Activated CD4-positive, alpha-beta T cell treated with anti-CD3 and anti-CD28 coated beads, Interleukin-2, Interleukin-6, amounts not matched to agents 100 ng/mL and 50 ng/mL, durations not matched to agents 16 hours and 8 hours (primary cell): ENCODE data around the gene CCL20.

Source experiments
- DNase-seq: peaks from one replicate; pipeline ENCODE4 v3.0.0-alpha.2; 2020

CCL20 gene

DNA sequence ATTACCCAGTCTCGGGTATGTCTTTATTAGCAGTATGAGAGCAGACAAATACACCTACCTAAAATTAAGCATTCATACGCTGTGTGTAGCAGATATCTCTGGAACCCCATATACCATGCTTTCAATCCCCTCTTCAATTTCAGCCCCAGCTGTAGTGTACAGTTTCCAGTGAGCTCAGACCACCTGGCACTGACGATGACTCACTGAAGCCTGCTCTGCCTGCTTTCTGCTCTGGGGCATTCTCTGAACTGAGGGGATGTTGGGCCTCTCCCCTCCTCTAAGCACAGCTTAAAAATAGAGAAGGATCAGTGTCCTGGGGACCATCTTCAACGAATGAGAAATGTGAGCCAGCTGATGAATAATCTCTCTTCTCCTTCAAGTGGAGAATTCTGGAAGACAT is 8.7 kb upstream of the CCL20 start:
- DNase-seq: no peak

DNA sequence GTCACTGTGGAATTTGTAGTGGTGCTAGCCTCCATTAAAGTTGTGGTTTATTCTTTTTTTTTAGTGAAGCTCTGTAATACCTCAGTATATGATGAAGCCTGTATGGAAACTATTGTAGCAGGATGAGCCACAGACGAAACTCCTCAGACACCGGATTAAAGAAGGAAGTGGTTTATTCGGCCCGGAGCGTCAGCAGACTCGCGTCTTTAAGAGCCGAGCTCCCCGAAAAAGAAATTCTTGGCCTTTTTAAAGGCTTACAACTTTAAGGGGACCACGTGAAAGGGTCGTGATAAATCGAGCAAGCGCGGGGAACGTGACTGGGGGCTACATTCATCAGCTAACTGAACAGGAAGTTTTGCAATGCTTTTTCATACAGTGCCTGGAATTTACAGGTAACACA is 8.1 kb upstream of the CCL20 start:
- peak; percentile 54 for DNase-seq

DNA sequence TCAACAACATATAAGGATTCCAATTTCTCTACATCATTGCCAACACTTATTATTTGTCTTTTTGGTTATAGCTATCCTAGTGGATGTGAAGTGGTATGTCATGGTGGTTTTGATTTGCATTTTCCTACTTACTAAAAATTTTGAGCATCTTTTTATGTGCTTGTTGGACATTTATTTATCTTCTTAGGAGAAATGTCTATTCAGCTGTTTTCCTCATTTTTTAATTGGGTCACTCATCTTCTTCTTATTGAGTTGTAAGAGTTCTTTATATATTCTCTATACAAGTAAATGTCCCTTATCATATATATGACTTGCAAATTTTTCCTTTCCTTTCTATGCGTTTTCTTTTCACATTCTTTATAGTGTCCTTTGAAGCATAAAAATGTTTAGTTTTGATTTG is 4.7 kb upstream of the CCL20 start:
- DNase-seq: no peak

DNA sequence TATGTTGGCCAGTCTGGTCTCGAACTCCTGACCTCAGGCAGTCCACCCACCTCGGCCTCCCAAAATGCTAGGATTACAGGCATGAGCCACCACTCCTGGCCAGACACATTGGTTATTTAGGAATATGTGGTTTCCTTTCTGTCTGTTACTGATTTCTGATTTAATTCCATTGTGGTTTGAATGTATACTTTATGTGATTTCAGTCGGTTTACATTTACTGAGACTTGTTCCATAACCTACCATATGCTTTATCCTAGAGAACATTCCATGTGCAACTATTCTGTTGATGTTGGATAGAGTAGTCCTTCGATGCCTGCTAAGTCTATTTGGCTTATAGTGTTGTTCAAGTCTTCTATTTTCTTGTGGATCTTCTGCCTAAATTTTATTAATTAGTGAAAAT is 1.6 kb upstream of the CCL20 start:
- no peak for DNase-seq

DNA sequence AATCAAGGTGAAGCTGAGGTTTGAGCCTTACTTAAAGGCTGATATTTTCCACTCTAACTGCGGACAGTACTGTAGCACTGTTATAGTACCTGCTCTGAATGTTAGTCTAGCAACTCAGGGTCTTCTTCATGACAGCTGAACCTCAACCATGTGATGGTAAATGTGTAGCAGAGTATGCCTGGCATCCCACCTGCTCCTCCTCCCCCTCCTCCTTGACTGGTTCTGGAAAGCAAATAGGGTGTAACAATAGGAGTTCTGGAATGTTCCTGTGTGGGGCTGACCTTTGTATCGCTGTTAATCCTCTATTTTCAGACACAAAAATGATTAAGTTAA is 447 bp upstream of the CCL20 start:
- DNase-seq: no peak

DNA sequence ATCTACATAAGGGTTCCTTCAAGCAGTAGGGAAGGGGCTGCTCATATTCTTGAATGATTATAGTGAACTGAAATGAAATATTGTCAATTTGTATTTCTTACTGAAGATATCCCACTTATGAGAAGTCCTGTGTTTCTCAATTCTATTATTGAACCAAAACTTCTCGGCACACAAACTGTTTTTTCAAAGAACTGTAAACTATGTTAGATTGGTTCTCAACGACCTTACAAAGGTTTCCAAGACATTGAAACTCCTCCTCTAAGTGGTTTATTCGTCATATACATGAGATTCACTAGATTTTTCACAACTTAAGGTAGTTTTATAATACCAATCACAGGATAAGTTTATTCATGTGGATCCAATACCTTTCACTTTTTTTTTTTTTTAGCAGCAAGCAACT is 1.4 kb downstream of the CCL20 start:
- DNase-seq: no peak

DNA sequence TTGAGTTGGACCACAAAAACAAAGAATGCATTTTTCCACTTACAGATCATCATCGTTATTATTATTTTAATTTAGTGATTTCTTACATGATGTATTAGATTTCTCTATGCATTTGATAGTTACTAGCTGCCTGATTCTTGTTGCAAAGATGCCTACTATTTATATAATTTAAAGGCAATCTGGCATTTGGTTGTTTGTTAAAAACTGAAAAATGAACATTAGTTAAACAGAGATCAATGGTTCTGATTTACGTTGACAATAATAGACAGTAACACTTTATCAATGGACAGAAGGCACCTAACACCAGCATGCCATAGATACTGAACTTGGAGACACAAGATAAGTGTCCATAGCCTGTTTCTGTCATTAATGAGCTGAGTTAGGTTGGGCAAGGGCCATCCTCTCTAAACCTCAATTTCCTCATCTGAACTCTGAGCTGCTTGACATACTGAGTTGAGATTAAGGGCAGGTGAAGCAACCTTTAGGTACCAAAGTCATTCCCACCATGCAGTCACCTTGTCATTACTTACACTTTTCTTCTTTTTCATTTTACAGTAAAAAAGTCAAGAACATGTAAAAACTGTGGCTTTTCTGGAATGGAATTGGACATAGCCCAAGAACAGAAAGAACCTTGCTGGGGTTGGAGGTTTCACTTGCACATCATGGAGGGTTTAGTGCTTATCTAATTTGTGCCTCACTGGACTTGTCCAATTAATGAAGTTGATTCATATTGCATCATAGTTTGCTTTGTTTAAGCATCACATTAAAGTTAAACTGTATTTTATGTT is 3.1 kb downstream of the CCL20 start:
- no peak for DNase-seq

DNA sequence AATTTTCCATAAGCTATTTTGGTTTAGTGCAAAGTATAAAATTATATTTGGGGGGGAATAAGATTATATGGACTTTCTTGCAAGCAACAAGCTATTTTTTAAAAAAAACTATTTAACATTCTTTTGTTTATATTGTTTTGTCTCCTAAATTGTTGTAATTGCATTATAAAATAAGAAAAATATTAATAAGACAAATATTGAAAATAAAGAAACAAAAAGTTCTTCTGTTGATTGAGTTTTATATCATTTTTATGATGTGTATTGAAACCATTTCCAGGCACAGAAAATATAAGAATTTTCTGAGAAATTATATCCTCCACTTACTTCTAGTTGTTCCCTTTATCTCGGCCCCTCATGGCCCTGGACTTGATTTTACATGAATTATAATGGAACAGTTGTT is 3.7 kb downstream of the CCL20 start:
- no peak for DNase-seq

DNA sequence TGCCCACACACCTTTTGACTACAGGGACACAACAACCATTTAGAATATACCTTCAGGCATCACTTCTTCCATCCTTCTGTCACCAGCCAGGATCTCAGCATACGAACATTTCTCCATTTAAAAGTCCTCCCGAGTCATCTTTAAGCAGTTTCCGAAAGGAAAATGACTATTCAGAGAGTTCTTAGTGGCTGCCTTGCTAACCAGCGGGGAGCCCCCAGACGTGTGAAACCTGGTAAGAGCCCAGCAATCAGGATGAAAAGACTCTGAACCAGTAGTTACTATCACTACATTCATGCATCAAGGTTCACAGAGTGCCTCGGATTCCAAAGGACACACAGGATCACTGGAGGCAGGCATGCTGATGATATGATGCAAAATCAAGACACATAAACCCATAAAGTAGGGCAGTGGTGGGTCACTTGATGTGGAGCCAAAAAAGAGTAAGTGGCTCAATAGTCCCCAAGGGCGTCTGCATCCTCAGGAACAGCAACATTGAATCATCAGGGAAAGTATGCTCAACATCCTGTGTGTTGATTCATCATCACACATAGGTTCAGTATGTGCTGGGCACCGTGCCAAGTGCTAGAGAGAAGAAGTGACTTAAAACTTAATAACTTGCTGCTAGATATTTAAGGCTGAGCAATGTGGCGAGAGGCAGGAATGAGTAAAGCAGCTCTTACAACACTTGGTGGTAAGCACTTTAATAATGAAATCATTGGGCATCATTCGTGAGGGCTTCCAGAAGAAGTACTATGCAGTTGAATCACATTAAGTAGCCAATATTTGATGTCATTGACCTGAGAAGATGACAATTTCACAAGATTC is 4.4 kb downstream of the CCL20 start:
- peak; percentile 91 for DNase-seq

DNA sequence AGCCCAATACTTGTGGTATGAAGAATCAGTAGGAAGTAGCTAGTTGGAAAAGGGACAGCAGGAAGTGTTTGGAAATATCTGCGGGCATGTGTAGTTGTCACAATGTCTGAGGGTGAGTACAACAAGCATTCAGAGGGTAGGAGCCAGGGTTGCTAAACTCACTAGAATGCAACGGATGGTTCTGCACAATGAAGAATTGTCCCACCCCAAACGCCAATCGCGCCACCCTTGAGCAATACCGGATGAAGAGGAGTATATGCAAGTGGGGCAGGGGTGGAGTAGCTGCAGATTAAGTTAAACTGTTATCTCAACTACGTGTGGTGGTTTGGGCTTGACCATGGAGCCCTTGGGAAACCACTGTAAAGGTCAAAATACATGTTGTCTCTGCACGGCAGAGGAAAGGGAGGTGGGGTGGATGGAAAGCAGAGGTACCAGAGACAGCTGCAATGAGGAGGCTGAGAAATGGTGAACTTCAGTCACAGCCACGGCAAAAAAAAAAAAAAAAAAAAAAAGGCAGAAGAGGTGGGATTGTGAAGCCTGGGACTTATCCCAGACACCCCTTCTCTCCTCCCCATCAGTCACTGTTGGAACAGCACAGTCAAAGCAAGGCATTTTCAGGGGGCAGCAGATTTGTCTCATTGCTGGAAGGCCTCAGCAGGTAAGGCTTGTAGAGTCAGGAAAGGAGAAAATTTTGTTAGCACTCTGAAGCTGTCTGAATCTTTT is 5.2 kb downstream of the CCL20 start:
- DNase-seq: no peak

DNA sequence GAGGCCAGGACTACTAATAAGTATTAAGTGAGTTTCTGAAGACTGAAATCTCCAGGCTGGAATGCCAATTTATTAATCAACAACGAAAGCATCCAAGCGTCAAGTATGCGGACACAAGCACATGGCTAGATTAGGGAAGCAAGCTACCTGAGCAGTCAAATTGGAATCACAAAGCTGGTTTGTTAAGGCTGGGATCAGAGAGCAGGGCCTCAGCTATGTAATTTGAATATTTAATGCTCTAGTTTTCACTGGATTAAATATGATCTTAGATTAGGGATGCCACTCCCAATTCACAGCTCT is 5.7 kb downstream of the CCL20 start:
- no peak for DNase-seq

DNA sequence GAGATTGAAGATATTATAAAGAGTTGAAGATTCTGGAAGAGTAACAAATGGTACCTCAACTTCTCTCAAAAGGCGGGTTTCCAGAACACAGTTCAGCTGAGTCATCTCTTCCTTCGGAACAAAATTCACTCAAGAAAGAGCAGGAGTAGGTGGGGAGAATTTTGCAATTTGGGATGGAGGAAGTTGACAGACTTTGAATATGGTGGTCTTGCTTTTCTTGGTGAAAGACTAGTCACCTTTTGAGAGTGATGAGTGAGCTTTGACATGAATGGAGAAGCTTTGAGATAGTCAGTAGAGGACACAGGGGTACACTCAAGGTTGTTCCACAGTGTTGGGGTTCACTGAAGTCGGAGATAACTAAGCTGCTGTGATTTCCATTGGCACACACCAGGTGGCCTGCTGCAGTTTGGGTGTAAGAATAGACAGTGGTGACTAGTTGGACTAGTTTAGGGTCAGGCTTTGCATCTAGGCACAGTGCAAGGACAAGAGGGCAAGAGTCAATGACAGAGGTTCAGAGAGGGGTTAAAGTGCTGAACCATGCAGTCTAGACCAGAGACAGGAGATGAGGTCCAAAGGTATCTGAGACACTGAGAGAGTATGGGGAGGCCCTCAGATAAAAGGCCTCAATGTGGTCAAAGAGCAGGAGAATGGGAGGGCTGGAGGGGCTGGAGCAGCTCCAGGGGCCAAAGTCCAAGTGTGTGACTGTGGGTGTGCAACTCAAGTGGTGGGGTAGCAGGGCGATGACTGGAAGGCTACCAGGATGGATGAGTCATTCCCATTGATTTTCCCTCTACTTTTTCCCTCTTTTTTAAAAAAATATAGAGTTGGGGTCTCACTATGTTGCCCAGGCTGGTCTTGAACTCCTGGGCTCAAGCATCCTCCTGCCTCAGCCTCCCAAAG is 7.7 kb downstream of the CCL20 start:
- no peak for DNase-seq

DNA sequence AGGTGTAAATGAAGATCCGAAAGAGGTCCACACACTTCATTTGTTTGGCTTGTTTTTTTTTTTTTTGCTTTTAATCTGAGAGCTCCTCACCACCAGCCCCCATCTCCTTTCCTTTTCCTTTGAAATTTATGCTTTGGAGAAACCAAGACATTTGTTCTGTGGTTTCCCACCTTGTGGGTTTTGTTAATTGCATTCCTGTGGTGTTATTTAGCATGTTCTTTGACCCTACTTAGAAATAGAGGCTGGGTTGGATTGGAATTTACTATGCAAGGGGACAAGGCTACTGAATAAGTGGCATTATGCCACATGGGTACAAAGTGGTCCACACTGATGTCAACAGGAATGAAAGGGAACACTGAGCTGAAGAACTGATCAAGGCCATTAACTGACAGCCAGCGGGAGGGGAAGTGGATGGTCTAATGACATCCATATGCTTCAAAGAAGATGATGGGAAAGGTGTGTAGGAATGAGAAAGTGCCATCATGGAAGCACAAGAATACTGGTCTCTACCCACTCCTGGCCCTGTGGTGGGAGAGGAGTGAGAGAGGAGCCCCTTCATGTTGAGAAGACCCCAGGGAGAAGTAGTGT is 8.9 kb downstream of the CCL20 start:
- no peak for DNase-seq

DNA sequence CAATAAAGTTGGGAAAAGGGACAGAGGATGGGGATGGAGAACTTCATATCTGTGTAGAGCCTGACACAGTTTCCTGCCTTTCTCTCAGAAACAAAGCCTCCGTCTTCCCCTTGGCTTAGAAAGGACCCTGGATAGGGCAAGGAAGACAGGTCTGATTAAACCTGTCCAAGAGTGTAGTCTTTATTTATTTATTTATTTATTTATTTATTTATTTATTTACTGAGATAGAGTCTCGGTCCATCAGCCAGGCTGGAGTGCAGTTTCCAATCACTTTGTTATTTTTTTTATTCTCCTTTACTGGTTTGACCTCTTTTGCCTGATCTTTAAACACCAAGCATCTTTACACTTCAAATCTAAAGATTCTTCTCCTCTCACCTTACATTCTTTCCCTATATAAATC is 10.3 kb downstream of the CCL20 start:
- no peak for DNase-seq

DNA sequence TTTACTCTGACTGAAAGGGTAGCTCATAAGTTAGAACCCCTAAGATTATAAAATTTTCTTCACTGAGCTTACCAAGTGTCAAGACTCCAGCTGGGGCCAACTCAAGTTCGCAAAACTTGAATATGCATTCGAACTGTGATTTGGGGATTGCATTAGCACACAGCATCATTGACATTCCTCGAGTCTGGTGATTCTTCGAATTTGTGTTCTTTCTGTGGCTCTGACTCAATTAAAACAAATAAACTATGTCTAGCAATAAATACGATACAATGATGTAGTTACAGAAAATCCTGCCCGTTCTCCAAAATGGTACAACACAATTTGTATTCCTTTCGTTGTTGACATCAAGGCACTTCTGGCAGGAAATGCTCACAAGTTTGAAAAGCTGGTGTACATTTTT is 11.1 kb downstream of the CCL20 start:
- DNase-seq: no peak

DNA sequence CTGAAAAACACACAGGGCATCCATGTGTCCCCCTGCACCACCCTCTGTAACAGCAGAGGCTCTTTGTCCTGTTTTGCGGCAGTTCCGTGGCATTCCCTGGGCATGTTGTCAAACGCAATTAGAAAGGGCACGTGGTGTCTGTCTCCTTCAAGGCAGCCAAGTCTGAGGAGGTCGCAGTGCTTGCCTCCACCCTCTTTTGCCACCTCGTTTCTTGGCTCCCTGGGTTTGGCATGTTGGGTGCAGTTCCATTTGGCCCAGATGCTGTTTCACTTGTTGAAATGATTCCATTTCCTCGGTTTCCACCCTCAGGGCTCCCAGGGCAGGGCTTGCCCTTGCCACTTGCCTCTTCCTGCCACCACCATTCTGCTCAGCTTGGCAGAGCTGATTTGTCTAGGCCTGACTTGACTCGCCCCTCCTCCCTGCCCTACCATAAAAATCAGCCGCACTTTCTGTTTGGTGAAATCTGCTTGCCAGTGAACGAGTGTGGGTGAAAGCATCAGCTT is 12.4 kb downstream of the CCL20 start:
- no peak for DNase-seq

DNA sequence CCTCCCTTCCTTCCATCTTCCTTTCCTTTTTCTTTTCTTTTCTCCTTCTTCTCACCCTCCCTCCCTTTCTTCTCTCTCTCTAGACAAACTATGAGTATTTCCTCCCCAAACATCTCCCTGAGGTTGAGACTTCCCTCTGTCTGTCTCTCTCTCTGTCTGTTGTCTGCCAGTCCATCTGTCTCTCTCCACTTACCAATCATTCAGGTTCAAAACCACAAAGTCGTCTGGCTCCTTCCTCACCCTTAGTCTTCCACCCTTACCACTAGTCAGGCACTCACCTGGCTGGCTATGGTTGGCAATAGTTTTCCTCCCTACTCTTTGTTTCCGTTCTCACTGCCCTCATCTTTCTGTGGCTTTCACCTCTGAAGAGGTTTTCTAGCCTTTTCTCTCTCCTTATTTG is 12.9 kb downstream of the CCL20 start:
- DNase-seq: no peak

DNA sequence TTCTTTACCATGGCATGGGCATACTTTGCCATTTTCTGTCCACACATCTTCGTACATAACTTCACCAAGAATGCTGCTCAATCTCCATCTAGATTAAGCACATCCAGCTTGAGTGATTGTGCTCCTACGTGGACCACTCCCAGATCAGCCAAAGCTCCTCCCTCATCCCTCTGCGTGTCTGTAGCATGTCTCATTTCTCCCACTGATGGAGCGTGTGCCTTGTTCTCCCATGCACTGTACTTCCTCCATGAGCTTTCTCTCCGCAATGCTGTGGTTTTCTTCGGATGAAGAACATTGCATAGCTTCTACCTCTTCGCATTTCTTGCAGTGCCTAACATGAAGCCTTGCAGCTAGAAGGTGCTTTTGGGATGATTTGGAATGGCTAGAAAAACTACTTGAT is 13.5 kb downstream of the CCL20 start:
- no peak for DNase-seq

DNA sequence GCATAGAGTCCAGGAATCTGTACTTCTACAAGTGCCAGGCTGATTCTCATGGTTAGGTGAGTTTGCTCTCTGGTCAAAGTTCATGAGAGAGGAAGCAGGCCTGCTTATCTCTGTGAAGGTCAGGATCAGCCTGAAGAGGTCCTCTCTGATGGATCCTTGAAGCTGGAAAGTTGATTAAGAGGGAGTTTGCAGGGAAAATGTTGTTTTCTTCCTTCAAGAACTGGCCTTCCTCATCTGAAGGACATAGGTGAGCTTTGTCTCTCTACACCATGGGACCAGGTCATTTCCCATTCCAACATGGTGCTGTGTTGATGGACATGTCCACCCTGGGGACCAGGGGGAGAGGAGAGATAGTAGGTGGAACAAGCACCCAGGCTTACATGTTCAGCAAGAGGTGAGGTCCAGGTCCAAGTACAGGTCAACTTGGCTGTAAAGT is 14.9 kb downstream of the CCL20 start:
- no peak for DNase-seq

DNA sequence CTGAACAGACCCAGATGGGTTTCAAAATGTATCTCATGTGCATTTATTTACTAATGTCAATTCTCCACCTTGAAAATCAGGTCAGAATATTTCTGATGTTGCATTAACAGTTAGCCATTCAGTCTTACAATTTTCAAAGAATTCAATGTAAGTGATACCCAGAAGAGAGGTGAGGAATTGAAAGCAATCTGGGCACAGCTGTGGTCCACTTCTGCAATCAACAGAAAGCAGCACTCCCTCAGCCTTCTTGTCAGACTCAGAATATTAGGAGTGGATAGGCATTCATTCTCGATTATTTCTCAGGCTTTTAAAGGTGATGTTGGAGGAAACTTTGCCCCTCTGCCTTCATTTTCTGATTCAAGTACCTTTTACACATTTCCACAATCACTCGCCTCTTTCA is 15.7 kb downstream of the CCL20 start:
- no peak for DNase-seq

DNA sequence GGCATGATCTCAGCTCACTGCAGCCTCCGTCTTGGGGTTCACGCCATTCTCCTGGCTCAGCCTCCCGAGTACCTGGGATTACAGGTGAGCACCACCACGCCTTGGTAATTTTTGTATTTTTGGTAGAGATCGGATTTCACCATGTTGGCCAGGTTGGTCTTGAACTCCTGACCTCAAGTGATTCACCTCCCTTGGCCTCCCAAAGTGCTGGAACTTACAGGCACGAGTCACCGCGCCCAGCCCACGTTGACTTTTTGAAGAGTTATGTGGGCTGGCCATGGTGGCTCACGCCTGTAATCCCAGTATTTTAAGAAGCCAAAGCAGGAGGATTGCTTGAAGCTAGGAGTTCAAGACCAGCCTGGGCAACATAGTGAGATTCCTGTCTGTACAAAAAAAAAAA is 20.8 kb downstream of the CCL20 start:
- DNase-seq: no peak

DNA sequence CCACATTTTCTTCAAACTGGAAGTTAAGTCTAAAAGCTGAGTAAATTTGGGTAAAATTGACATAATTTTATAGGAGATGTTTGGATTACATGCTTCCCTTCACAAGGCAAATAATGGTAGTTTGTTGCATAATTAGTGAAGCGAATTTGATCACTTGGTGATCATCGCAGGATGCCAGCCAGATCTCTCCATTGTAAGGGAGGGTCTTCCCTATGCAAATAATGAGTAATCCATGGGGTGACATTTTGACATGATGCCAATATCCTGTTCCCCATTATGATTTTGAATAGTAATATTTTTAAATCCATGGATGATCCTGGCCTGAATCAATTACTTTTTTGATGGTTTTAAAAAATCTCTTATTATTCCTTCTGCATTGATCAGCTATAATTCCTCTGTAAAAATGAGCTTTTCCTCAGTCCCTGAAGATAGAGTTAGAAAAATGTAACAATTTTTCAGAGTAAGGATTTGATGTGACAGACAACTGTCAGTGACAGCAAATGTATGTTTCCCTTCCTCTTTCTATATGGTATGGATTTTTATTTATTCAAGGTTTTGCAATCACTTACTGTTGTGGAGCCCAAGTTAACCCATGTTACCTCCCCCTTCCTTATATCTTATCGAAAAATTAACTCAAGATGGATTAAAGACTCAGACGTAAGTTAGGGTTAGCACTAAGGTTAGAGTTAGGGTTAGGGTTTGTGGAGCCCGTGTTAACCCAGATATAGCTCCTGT is 21.4 kb downstream of the CCL20 start:
- no peak for DNase-seq
